K562 (cell line): Measurements from ENCODE around the gene AMFR. TPM values are rescaled to one million over a fixed set of nuclear protein-coding genes. Genes with fewer than 3 reads are reported as not detected.

Source experiments
- BACH1 ChIP-seq: fragments of 200-800 bp; sonication (Bioruptor generic); IDR thresholded peaks from 2 replicates; pipeline ENCODE4 v1.6.1; 2016; ENCODE audit warnings: missing genetic modification characterization, missing compliant biosample characterization
- E2F4 ChIP-seq: sonication (generic); formaldehyde crosslinking; IDR thresholded peaks from 2 replicates; pipeline ENCODE4 v1.8.0; 2022; ENCODE audit warnings: mild to moderate bottlenecking, low read depth, missing genetic modification reagents
- HCFC1 ChIP-seq: IDR thresholded peaks from 2 replicates; pipeline ENCODE4 v1.6.1; 2012; ENCODE audit warnings: low read depth, low read length, improper control_type of control experiment
- HDAC1 ChIP-seq, 2 experiments: fragments of 450-650 bp; IDR thresholded peaks; 2 replicates each; pipeline ENCODE4 v1.6.1; 2016 to 2017; ENCODE audit warnings: inconsistent platforms in 1 of 2, mild to moderate bottlenecking in 1 of 2, moderate library complexity in 1 of 2
- HOMEZ ChIP-seq: fragments of 250-450 bp; sonication (Bioruptor Pico); IDR thresholded peaks from 2 replicates; pipeline ENCODE4 v1.4.0; 2020; ENCODE audit warnings: mild to moderate bottlenecking, moderate library complexity
- MTF1 ChIP-seq: fragments of 250-450 bp; sonication (Bioruptor Pico); IDR thresholded peaks from 2 replicates; pipeline ENCODE4 v1.9.0; 2021; ENCODE audit warnings: moderate library complexity, mild to moderate bottlenecking, inconsistent platforms, borderline replicate concordance
- NR2C1 ChIP-seq, 2 experiments: fragments of 450-650 bp; IDR thresholded peaks; 2 replicates each; pipeline ENCODE4 v1.6.1; 2017; ENCODE audit warnings: mild to moderate bottlenecking in 2 of 2, antibody characterized with exemption in 1 of 2, inconsistent platforms in 1 of 2, missing compliant biosample characterization in 1 of 2, missing genetic modification characterization in 1 of 2
- PHTF2 ChIP-seq: fragments of 250-450 bp; sonication (Bioruptor Pico); IDR thresholded peaks from 2 replicates; pipeline ENCODE4 v1.5.0; 2021; ENCODE audit warnings: mild to moderate bottlenecking
- PML ChIP-seq: IDR thresholded peaks from 2 replicates; pipeline ENCODE4 v1.6.1; 2012; ENCODE audit warnings: low read length, inconsistent platforms
- PTBP1 ChIP-seq: fragments of 200-400 bp; formaldehyde crosslinking; IDR thresholded peaks from 2 replicates; pipeline ENCODE4 v1.6.1; 2017; ENCODE audit warnings: low read depth, low read length
- RFX5 ChIP-seq: IDR thresholded peaks from 2 replicates; pipeline ENCODE4 v1.6.1; 2011; ENCODE audit warnings: low read depth, mild to moderate bottlenecking, improper control_type of control experiment, low read length
- SOX6 ChIP-seq: fragments of 450-650 bp; IDR thresholded peaks from 2 replicates; pipeline ENCODE4 v1.6.1; 2014; ENCODE audit warnings: mild to moderate bottlenecking
- TCF7L2 ChIP-seq: fragments of 150-350 bp; IDR thresholded peaks from 2 replicates; pipeline ENCODE4 v1.6.1; 2016; ENCODE audit warnings: low read depth, mild to moderate bottlenecking, low read length, moderate library complexity
- ZNF124 ChIP-seq: sonication (generic); formaldehyde crosslinking; IDR thresholded peaks from 2 replicates; pipeline ENCODE4 v1.8.1; 2022; ENCODE audit warnings: missing genetic modification reagents
- ZNF584 ChIP-seq: fragments of 200-800 bp; sonication (Bioruptor generic); IDR thresholded peaks from 2 replicates; pipeline ENCODE4 v1.6.1; 2016; ENCODE audit warnings: low read depth, mild to moderate bottlenecking, missing genetic modification characterization, missing compliant biosample characterization
- ZNF699 ChIP-seq: fragments of 250-450 bp; sonication (Bioruptor Pico); IDR thresholded peaks from 2 replicates; pipeline ENCODE4 v1.8.0; 2021; ENCODE audit warnings: mild to moderate bottlenecking, moderate library complexity; ENCODE audit not compliant: insufficient replicate concordance
- polyA plus RNA-seq, 8 experiments: library from polyadenylated mRNA; depleted of rRNA in 4 of 8; stranded (reverse) in 5 of 8; unstranded in 3 of 8; fragments of >200 nt; fragmentation: Nextera tagmentation in 2 of 8; fragmentation: Illumina TruSeq in 1 of 8; extraction: Ambion mirVana in 2 of 8; extraction: Trizol in 1 of 8; gene quantifications; 2 replicates each; pipeline versions ENCODE4 v1.2.1 to v1.2.3, GENCODE V29; 2011 to 2014; ENCODE audit warnings: inconsistent platforms in 1 of 8, missing spikeins in 1 of 8
- total RNA-seq, 7 experiments: library from RNA; depleted of rRNA in 6 of 7; stranded (reverse); fragments of >200 nt in 6 of 7; fragmentation: Illumina TruSeq in 2 of 7; extraction: Trizol in 2 of 7; gene quantifications; 2 replicates each; pipeline versions ENCODE4 v1.2.1 to v1.2.3, GENCODE V29; 2011 to 2021; ENCODE audit warnings: low replicate concordance in 1 of 7
- TF ChIP-seq, protein P1 (sequence below): fragments of 450-650 bp; formaldehyde crosslinking; IDR thresholded peaks from 2 replicates; pipeline ENCODE4 v1.4.0; 2022; ENCODE audit warnings: missing genetic modification characterization
- TF ChIP-seq, protein P2 (sequence below): fragments of 250-450 bp; sonication (Bioruptor Pico); IDR thresholded peaks from 2 replicates; pipeline ENCODE4 v1.8.0; 2021; ENCODE audit warnings: moderate library complexity, mild to moderate bottlenecking, inconsistent platforms
- TF ChIP-seq, protein P3 (sequence below): sonication (generic); IDR thresholded peaks from 2 replicates; pipeline ENCODE4 v1.6.1; 2016
- TF ChIP-seq, protein P4 (sequence below), 2 experiments: fragments of 250-450 bp in 1 of 2; fragments of 450-650 bp in 1 of 2; sonication (Bioruptor Pico) in 1 of 2; IDR thresholded peaks; 2 replicates each; pipeline versions ENCODE4 v1.6.1 to v1.8.0; 2016 to 2021; ENCODE audit warnings: mild to moderate bottlenecking in 2 of 2, moderate library complexity in 2 of 2, missing compliant biosample characterization in 1 of 2, missing genetic modification characterization in 1 of 2
- TF ChIP-seq, protein P5 (sequence below): fragments of 250-450 bp; sonication (Bioruptor Pico); IDR thresholded peaks from 2 replicates; pipeline ENCODE4 v1.5.1; 2021; ENCODE audit warnings: mild to moderate bottlenecking

The AMFR gene
- total and polyA plus RNA-seq, 9 of the 15 experiments (the other 6 are each of a cell fraction or from before 2014, with no cell fraction given), result 15.6 to 113 (median 58.4) TPM

DNA sequence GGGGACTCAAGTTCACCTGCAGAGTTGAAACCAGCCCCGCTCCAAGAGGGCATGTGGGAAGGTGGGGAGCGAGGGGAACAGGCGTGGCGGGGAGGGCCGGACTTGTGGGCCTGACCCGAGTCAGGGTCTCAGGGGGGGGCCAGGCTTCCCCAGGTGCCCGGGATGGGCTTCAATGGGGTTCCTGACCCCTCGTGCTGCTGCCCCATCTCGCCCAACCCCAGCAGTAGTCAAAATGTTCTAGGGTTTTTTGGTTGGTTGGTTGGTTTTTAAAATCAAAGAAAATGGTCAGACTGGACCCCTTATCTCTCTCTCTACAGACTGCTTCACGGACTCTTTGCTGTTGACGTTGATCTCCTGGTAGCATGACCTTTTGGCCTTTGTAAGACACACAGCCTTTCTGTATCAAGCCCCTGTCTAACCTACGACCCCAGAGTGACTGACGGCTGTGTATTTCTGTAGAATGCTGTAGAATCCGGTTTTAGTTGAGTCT is 69.5 kb downstream of the AMFR start (continued):
- TF ChIP-seq, protein P1, sequence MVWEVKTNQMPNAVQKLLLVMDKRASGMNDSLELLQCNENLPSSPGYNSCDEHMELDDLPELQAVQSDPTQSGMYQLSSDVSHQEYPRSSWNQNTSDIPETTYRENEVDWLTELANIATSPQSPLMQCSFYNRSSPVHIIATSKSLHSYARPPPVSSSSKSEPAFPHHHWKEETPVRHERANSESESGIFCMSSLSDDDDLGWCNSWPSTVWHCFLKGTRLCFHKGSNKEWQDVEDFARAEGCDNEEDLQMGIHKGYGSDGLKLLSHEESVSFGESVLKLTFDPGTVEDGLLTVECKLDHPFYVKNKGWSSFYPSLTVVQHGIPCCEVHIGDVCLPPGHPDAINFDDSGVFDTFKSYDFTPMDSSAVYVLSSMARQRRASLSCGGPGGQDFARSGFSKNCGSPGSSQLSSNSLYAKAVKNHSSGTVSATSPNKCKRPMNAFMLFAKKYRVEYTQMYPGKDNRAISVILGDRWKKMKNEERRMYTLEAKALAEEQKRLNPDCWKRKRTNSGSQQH (CRISPR knock-in tag), result no peak
- TF ChIP-seq SOX6, result peak; percentile 39; the same call in 1 of the 2 replicates
- TF ChIP-seq HCFC1, result no peak
- peak; percentile 40 to 87; a peak in 3 of 4 replicates for TF ChIP-seq HDAC1 (IDR thresholded peaks at IDR 0.05)
- no peak for TF ChIP-seq HOMEZ (CRISPR knock-in tag)
- TF ChIP-seq NR2C1 (IDR thresholded peaks at IDR 0.05), result peak; percentile 78
- TF ChIP-seq NR2C1 (tag; IDR thresholded peaks at IDR 0.05), result peak; percentile 57; the same call in 1 of the 2 replicates
- TF ChIP-seq, protein P2, sequence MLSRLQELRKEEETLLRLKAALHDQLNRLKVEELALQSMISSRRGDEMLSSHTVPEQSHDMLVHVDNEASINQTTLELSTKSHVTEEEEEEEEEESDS (CRISPR knock-in tag), result no peak
- no peak for TF ChIP-seq ZNF699
- TF ChIP-seq, protein P3, sequence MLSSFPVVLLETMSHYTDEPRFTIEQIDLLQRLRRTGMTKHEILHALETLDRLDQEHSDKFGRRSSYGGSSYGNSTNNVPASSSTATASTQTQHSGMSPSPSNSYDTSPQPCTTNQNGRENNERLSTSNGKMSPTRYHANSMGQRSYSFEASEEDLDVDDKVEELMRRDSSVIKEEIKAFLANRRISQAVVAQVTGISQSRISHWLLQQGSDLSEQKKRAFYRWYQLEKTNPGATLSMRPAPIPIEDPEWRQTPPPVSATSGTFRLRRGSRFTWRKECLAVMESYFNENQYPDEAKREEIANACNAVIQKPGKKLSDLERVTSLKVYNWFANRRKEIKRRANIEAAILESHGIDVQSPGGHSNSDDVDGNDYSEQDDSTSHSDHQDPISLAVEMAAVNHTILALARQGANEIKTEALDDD, result no peak
- TF ChIP-seq PHTF2 (CRISPR knock-in tag), result no peak
- no peak for TF ChIP-seq RFX5
- TF ChIP-seq ZNF124 (CRISPR knock-in tag), result no peak
- no peak for TF ChIP-seq E2F4 (CRISPR knock-in tag)
- no peak for TF ChIP-seq TCF7L2
- no peak for TF ChIP-seq PTBP1
- TF ChIP-seq BACH1, result no peak
- TF ChIP-seq PML, result no peak
- no peak for TF ChIP-seq MTF1 (CRISPR knock-in tag)
- 0 out of 2 replicates have a peak, but pooled peaks have one; percentile 36 for TF ChIP-seq ZNF584
- TF ChIP-seq, protein P4, sequence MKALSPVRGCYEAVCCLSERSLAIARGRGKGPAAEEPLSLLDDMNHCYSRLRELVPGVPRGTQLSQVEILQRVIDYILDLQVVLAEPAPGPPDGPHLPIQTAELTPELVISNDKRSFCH (CRISPR knock-in tag; IDR thresholded peaks at IDR 0.05), result no peak
- TF ChIP-seq, protein P4 (tag; IDR thresholded peaks at IDR 0.05), result no peak
- TF ChIP-seq, protein P5, sequence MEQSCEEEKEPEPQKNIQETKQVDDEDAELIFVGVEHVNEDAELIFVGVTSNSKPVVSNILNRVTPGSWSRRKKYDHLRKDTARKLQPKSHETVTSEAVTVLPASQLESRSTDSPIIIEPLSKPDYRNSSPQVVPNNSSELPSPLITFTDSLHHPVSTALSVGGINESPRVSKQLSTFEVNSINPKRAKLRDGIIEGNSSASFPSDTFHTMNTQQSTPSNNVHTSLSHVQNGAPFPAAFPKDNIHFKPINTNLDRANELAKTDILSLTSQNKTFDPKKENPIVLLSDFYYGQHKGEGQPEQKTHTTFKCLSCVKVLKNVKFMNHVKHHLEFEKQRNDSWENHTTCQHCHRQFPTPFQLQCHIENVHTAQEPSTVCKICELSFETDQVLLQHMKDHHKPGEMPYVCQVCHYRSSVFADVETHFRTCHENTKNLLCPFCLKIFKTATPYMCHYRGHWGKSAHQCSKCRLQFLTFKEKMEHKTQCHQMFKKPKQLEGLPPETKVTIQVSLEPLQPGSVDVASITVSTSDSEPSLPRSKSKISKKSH (CRISPR knock-in tag), result no peak
